H1 (cell line): ENCODE measurements around the gene ZBED6. TPM values are rescaled to one million over a fixed set of nuclear protein-coding genes. Genes with fewer than 3 reads are reported as not detected.

ENCODE experiments used
- CTCF ChIA-PET: fragments of 300-600 bp; sonication (Branson Sonifier 250); formaldehyde crosslinking; loops from one replicate; lab custom pipeline; 2021; ENCODE audit not compliant: partially characterized antibody; lab: Charles Lee
- POLR2A ChIA-PET: fragments of 300-600 bp; sonication (Branson Sonifier 250); formaldehyde crosslinking; loops from one replicate; lab custom pipeline; 2021; ENCODE audit warnings: inconsistent platforms; ENCODE audit not compliant: partially characterized antibody; lab: Charles Lee
- DNase-seq, 2 experiments: peaks; one replicate each; pipeline versions ENCODE4 v3.0.0 to v3.0.0-alpha.2; 2010 to 2022; ENCODE audit warnings: low spot score in 2 of 2, low read depth in 1 of 2, mixed read lengths in 1 of 2
- FAIRE-seq: peaks from 2 replicates; lab custom pipeline; 2011; peaks lifted over from hg19 to GRCh38; lab: Jason Lieb, UNC
- H2AFZ ChIP-seq: 2 replicates; pipeline ENCODE4 v1.8.1; 2012; ENCODE audit warnings: low read length, inconsistent platforms
- H2AK5ac ChIP-seq: 2 replicates; pipeline ENCODE4 v1.6.1; 2013; ENCODE audit warnings: low read depth, low read length
- H2BK120ac ChIP-seq: replicated peaks from 2 replicates; pipeline ENCODE3; 2013; ENCODE audit warnings: low read depth, low read length, inconsistent platforms
- H2BK12ac ChIP-seq: 2 replicates; pipeline ENCODE4 v1.6.1; 2013; ENCODE audit warnings: low read depth, low read length
- H2BK15ac ChIP-seq: 2 replicates; pipeline ENCODE4 v1.6.1; 2013; ENCODE audit warnings: low read length
- H2BK20ac ChIP-seq: 2 replicates; pipeline ENCODE4 v1.6.1; 2013; ENCODE audit warnings: low read length
- H2BK5ac ChIP-seq: 2 replicates; pipeline ENCODE4 v1.6.1; 2013; ENCODE audit warnings: low read depth, low read length
- H3K14ac ChIP-seq: 2 replicates; pipeline ENCODE4 v1.6.1; 2013; ENCODE audit warnings: inconsistent platforms; ENCODE audit not compliant: insufficient read length
- H3K18ac ChIP-seq: 2 replicates; pipeline ENCODE4 v1.6.1; 2013; ENCODE audit warnings: low read length; ENCODE audit errors: extremely low read depth
- H3K23ac ChIP-seq: 2 replicates; pipeline ENCODE4 v1.6.1; 2013; ENCODE audit warnings: inconsistent platforms; ENCODE audit not compliant: insufficient read length
- H3K23me2 ChIP-seq: 2 replicates; pipeline ENCODE4 v1.6.1; 2013; ENCODE audit warnings: low read depth, low read length
- H3K27ac ChIP-seq: 2 replicates; pipeline ENCODE4 v1.6.1; 2011; ENCODE audit warnings: low read depth, low read length, inconsistent platforms
- H3K27me3 ChIP-seq, 4 experiments: replicated peaks in 1 of 4; 1 replicate in 1 of 4; 2 replicates in 3 of 4; pipeline versions ENCODE4 v1.6.1 to v1.8.1; 2011 to 2013; ENCODE audit warnings: low read length in 3 of 4, mild to moderate bottlenecking in 3 of 4, inconsistent platforms in 2 of 4, mixed read lengths in 2 of 4, moderate library complexity in 1 of 4; ENCODE audit not compliant: control insufficient read depth in 3 of 4, insufficient read depth in 3 of 4; ENCODE audit errors: extremely low read depth in 1 of 4
- H3K36me3 ChIP-seq, 4 experiments: 2 replicates each; pipeline versions ENCODE4 v1.6.1 to v1.8.1; 2011 to 2013; ENCODE audit warnings: mild to moderate bottlenecking in 4 of 4, low read length in 3 of 4, moderate library complexity in 2 of 4, control low read depth in 1 of 4, inconsistent platforms in 1 of 4; ENCODE audit not compliant: insufficient read depth in 4 of 4, control insufficient read depth in 2 of 4
- H3K4ac ChIP-seq: replicated peaks from 2 replicates; pipeline ENCODE3; 2013; ENCODE audit warnings: low read length, low read depth, mixed read lengths, inconsistent platforms; ENCODE audit not compliant: insufficient read length
- H3K4me1 ChIP-seq, 4 experiments: replicated peaks in 1 of 4; 1 replicate in 1 of 4; 2 replicates in 3 of 4; pipeline versions ENCODE4 v1.6.1 to v1.8.1; 2011 to 2013; ENCODE audit warnings: low read length in 3 of 4, inconsistent platforms in 2 of 4, mixed read lengths in 1 of 4; ENCODE audit not compliant: insufficient read depth in 4 of 4, control insufficient read depth in 3 of 4
- H3K4me2 ChIP-seq, 2 experiments: 2 replicates each; pipeline versions ENCODE4 v1.6.1 to v1.8.1; 2011 to 2013; ENCODE audit warnings: low read depth in 2 of 2, low read length in 2 of 2, control low read depth in 1 of 2, inconsistent platforms in 1 of 2, mild to moderate bottlenecking in 1 of 2; ENCODE audit not compliant: insufficient read depth in 1 of 2
- H3K4me3 ChIP-seq, 4 experiments: fragments of 200-600, 300-600 bp in 1 of 4; sonication (generic), shearing (Covaris generic), sonication (Bioruptor Twin) in 1 of 4; 2 replicates each; pipeline versions ENCODE4 v1.5.1 to v1.8.1; 2011 to 2016; ENCODE audit warnings: low read length in 4 of 4, low read depth in 3 of 4, control low read depth in 2 of 4, inconsistent platforms in 2 of 4, mild to moderate bottlenecking in 2 of 4, mixed read lengths in 1 of 4, moderate library complexity in 1 of 4; ENCODE audit not compliant: insufficient read depth in 2 of 4; ENCODE audit errors: extremely low read depth in 1 of 4
- H3K56ac ChIP-seq: replicated peaks from 2 replicates; pipeline ENCODE3; 2013; ENCODE audit warnings: low read depth, mild to moderate bottlenecking, mixed read lengths, low read length, inconsistent platforms; ENCODE audit not compliant: insufficient read length
- H3K79me1 ChIP-seq: 2 replicates; pipeline ENCODE4 v1.6.1; 2013; ENCODE audit warnings: low read depth, low read length, control low read depth
- H3K79me2 ChIP-seq, 2 experiments: 2 replicates each; pipeline versions ENCODE4 v1.6.1 to v1.8.1; 2012 to 2013; ENCODE audit warnings: low read length in 2 of 2, mild to moderate bottlenecking in 2 of 2, inconsistent platforms in 1 of 2; ENCODE audit not compliant: insufficient read depth in 2 of 2, control insufficient read depth in 1 of 2
- H3K9ac ChIP-seq, 4 experiments: replicated peaks in 1 of 4; 1 replicate in 1 of 4; 2 replicates in 3 of 4; pipeline versions ENCODE4 v1.6.1 to v1.8.1; 2011 to 2013; ENCODE audit warnings: low read depth in 3 of 4, low read length in 3 of 4, control low read depth in 2 of 4, mild to moderate bottlenecking in 2 of 4, moderate library complexity in 2 of 4, inconsistent platforms in 1 of 4; ENCODE audit errors: extremely low read depth in 1 of 4
- H3K9me3 ChIP-seq, 2 experiments: 2 replicates each; pipeline versions ENCODE4 v1.6.1 to v1.8.1; 2012 to 2013; ENCODE audit warnings: mild to moderate bottlenecking in 2 of 2, moderate library complexity in 2 of 2, control low read depth in 1 of 2, inconsistent platforms in 1 of 2, low read depth in 1 of 2, low read length in 1 of 2, mixed read lengths in 1 of 2; ENCODE audit not compliant: insufficient read depth in 2 of 2
- H4K20me1 ChIP-seq, 2 experiments: replicated peaks in 1 of 2; 2 replicates each; pipeline versions ENCODE3 to v1.8.1; 2011 to 2013; ENCODE audit warnings: inconsistent platforms in 2 of 2, low read length in 2 of 2, mild to moderate bottlenecking in 1 of 2; ENCODE audit not compliant: insufficient read depth in 2 of 2, control insufficient read depth in 1 of 2
- H4K5ac ChIP-seq: 2 replicates; pipeline ENCODE4 v1.6.1; 2013; ENCODE audit warnings: low read length, low read depth, mixed read lengths, inconsistent platforms; ENCODE audit not compliant: insufficient read length
- H4K8ac ChIP-seq: 2 replicates; pipeline ENCODE4 v1.8.0; 2013; ENCODE audit warnings: mild to moderate bottlenecking, moderate library complexity, low read length, inconsistent platforms; ENCODE audit not compliant: insufficient read depth; ENCODE audit errors: extremely low read depth
- H4K91ac ChIP-seq: replicated peaks from 2 replicates; pipeline ENCODE3; 2013; ENCODE audit warnings: low read length, mixed read lengths, inconsistent platforms; ENCODE audit not compliant: insufficient read length
- ATF2 ChIP-seq: IDR thresholded peaks from 2 replicates; pipeline ENCODE4 v1.6.1; 2012; ENCODE audit warnings: low read length, inconsistent platforms
- CREB1 ChIP-seq: IDR thresholded peaks from 2 replicates; pipeline ENCODE4 v1.6.1; 2012; ENCODE audit warnings: inconsistent platforms
- GABPA ChIP-seq: IDR thresholded peaks from 2 replicates; pipeline ENCODE4 v1.6.1; 2011; ENCODE audit warnings: mild to moderate bottlenecking, low read length, moderate library complexity, borderline replicate concordance; ENCODE audit not compliant: insufficient read depth
- JUN ChIP-seq: IDR thresholded peaks from 2 replicates; pipeline ENCODE4 v1.6.1; 2011; ENCODE audit warnings: low read depth, mild to moderate bottlenecking, improper control_type of control experiment, low read length
- KDM5A ChIP-seq: fragments of 200-600 bp; IDR thresholded peaks from 2 replicates; pipeline ENCODE4 v1.7.1; 2012; ENCODE audit warnings: mild to moderate bottlenecking, low read length, inconsistent platforms, mixed read lengths
- RNF2 ChIP-seq: fragments of 200-900, 300-1000 bp; sonication (generic); IDR thresholded peaks from 2 replicates; pipeline ENCODE4 v1.7.1; 2016; ENCODE audit warnings: borderline replicate concordance, low read depth, mild to moderate bottlenecking, antibody characterized with exemption, low read length; ENCODE audit not compliant: poor library complexity, severe bottlenecking; ENCODE audit errors: missing control alignments
- SAP30 ChIP-seq: fragments of 300-600 bp; sonication (generic); IDR thresholded peaks from 2 replicates; pipeline ENCODE4 v1.7.1; 2012; ENCODE audit warnings: low read length, moderate library complexity, mild to moderate bottlenecking, inconsistent platforms; ENCODE audit not compliant: insufficient read depth, insufficient replicate concordance
- ZNF274 ChIP-seq: IDR thresholded peaks from 2 replicates; pipeline ENCODE4 v1.7.0; 2012; ENCODE audit warnings: low read length, borderline replicate concordance; ENCODE audit errors: extremely low read depth
- WGBS, 2 experiments: shearing (Covaris generic) in 1 of 2; methylation state at CpG; one replicate each; pipeline versions ENCODE4 v1.1.6 to v1.1.7; 2013 to 2015; ENCODE audit warnings: low lambda C conversion rate in 2 of 2, mixed read lengths in 2 of 2, inconsistent platforms in 1 of 2, low coverage in 1 of 2, missing lambda C conversion rate in 1 of 2; ENCODE audit not compliant: insufficient replicate concordance in 2 of 2, insufficient coverage in 1 of 2, insufficient read length in 1 of 2; ENCODE audit errors: extremely low coverage in 1 of 2, missing lambda C conversion rate in 1 of 2; 5-methylcytosine and 5-hydroxymethylcytosine counted together
- polyA plus RNA-seq, 7 experiments: library from polyadenylated mRNA; depleted of rRNA in 3 of 7; stranded (reverse) in 5 of 7; unstranded in 2 of 7; fragments of >200 nt in 5 of 7; fragments of 200-250 nt in 2 of 7; gene quantifications; 1 replicate in 5 of 7; 2 replicates in 1 of 7; 4 replicates in 1 of 7; pipeline versions ENCODE4 v1.2.1 to v1.2.3, GENCODE V29; 2011 to 2013; ENCODE audit warnings: missing spikeins in 2 of 7, mixed read lengths in 2 of 7
- total RNA-seq: library from RNA; stranded (reverse); fragmentation: NEBNext Ultra II Directional; extraction: Animal tissue kit (Norgen Biotek cat#: 25700); gene quantifications from 2 replicates; pipeline ENCODE4 v1.2.1, GENCODE V29; 2021

ZBED6 gene
- total and polyA plus RNA-seq, 2 of the 8 experiments (the other 6 are each of a cell fraction or from before 2014, with no cell fraction given), result 1.4 to 25.9 TPM

GRCh38 chr1:203842559-203842876, 47.1 kb downstream of the ZBED6 start:
- no peak overlapping the region for H2AFZ ChIP-seq
- peaks cover 0 to 13% of the 10 kb centered on the region in 2 experiments; a peak in 2 of 4 replicates for H3K9me3 ChIP-seq
- no peak overlapping the region for H3K14ac ChIP-seq
- no peak overlapping the region for H2BK12ac ChIP-seq
- H2BK120ac ChIP-seq, result no peak overlapping the region
- H4K5ac ChIP-seq, result no peak overlapping the region
- H2AK5ac ChIP-seq, result no peak overlapping the region
- peaks cover 0 to 1% of the 10 kb centered on the region in 2 experiments for H4K20me1 ChIP-seq
- H3K9ac ChIP-seq, result no peak overlapping the region
- H3K56ac ChIP-seq, result no peak overlapping the region
- H2BK15ac ChIP-seq, result no peak overlapping the region
- H3K79me1 ChIP-seq, result no peaks in the 10 kb centered on the region
- H3K27ac ChIP-seq, result no peak overlapping the region
- DNase-seq (no peak), FAIRE-seq (no peak)
- H3K23ac ChIP-seq, result no peak overlapping the region
- no peak overlapping the region for H3K4ac ChIP-seq
- ChIA-PET CTCF (no interaction called here), POLR2A (no interaction called here)
- no peaks in the 10 kb centered on the region for H3K4me1 ChIP-seq
- no peaks in the 10 kb centered on the region for H3K23me2 ChIP-seq
- no peak overlapping the region for H4K8ac ChIP-seq
- no peaks in the 10 kb centered on the region for H3K27me3 ChIP-seq
- H3K4me3 ChIP-seq, result no peak overlapping the region
- H2BK5ac ChIP-seq, result no peak overlapping the region
- H3K79me2 ChIP-seq, result no peaks in the 10 kb centered on the region
- WGBS, 2 experiments, result 100% methylated on average over 1 of the region's 2 CpGs; no CpG with 5 or more reads in 1 of the 2 experiments
- TF ChIP-seq RNF2 (no peak), CREB1 (no peak), JUN (no peak), ATF2 (no peak), ZNF274 (no peak), GABPA (no peak), KDM5A (no peak), SAP30 (no peak)
- H3K4me2 ChIP-seq, result no peak overlapping the region
- no peak overlapping the region for H4K91ac ChIP-seq
- no peak overlapping the region for H2BK20ac ChIP-seq
- peaks cover 14 to 73% (median 44%) of the 10 kb centered on the region in 4 experiments for H3K36me3 ChIP-seq
- H3K18ac ChIP-seq, result no peak overlapping the region
